HFFc6 (cell line): Measurements from ENCODE around the gene UVRAG. TPM values are rescaled to one million over a fixed set of nuclear protein-coding genes. Genes with fewer than 3 reads are reported as not detected.

Experiments
- DNase-seq: peaks from one replicate; pipeline ENCODE4 v3.0.0-alpha.2; 2018
- H3K27ac Mint-ChIP-seq: 2 replicates; pipeline ENCODE4 v1.8.0; 2020; ENCODE audit warnings: mild to moderate bottlenecking, mixed read lengths
- H3K27me3 Mint-ChIP-seq: 2 replicates; pipeline ENCODE4 v1.8.0; 2021; ENCODE audit warnings: mild to moderate bottlenecking, moderate library complexity, mixed read lengths; ENCODE audit not compliant: insufficient read depth
- H3K36me3 Mint-ChIP-seq: 2 replicates; pipeline ENCODE4 v1.8.0; 2021; ENCODE audit warnings: low read depth, mixed read lengths
- H3K4me1 Mint-ChIP-seq: 2 replicates; pipeline ENCODE4 v1.8.0; 2020; ENCODE audit warnings: low read depth, mixed read lengths
- H3K4me3 Mint-ChIP-seq: 2 replicates; pipeline ENCODE4 v1.8.0; 2020; ENCODE audit warnings: mild to moderate bottlenecking, moderate library complexity, mixed read lengths
- H3K9me3 Mint-ChIP-seq: 2 replicates; pipeline ENCODE4 v1.8.0; 2020; ENCODE audit warnings: mild to moderate bottlenecking, mixed read lengths
- CTCF ChIP-seq: fragments of 200-600 bp; sonication (generic); IDR thresholded peaks from 2 replicates; pipeline ENCODE4 v1.5.0; 2021; ENCODE audit warnings: antibody characterized with exemption, mild to moderate bottlenecking
- total RNA-seq, 6 experiments: library from RNA; stranded (reverse); fragmentation: NEBNext Ultra II Directional; extraction: Animal tissue kit (Norgen Biotek cat#: 25700); gene quantifications; 2 replicates in 1 of 6; 3 replicates in 5 of 6; pipeline ENCODE4 v1.2.3, GENCODE V29; 2021

Gene UVRAG
- total RNA-seq, 6 experiments from 2014 or later: 9.4 to 12.9 (median 10.7) TPM

- H3K27me3 Mint-ChIP-seq: no peaks in the 10 kb centered on the region
- H3K4me1 Mint-ChIP-seq: peaks cover 36% of the 10 kb centered on the region
- H3K27ac Mint-ChIP-seq: no peak overlapping the region
- peaks cover 11% of the 10 kb centered on the region for H3K36me3 Mint-ChIP-seq
- H3K4me3 Mint-ChIP-seq: no peak overlapping the region
- no peak for TF ChIP-seq CTCF
- no peaks in the 10 kb centered on the region for H3K9me3 Mint-ChIP-seq
- no peak for DNase-seq
Observed at GRCh38 chr11:75855206-75855605, 40.2 kb downstream of the UVRAG start.

DNA sequence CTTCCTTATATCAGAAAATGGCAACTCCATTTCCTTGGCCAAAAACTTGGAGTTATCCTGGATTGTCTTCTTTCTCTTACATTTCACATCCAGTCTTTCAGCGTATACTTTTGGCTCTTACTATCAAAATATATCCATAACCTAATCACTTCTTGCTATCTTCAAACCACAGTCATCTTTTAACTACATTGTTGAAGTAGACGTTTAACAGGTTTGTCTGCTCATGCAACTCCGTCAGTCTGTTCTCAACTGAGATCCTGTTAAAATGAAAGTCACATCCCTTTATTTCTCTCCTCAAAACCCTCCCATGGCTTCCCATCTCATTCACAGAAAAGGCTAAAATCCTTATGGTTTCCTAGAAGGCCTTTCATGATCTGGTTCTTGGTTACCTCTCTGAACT lies 41.9 kb downstream of the UVRAG start:
- no peaks in the 10 kb centered on the region for H3K9me3 Mint-ChIP-seq
- no peak for DNase-seq
- no peak overlapping the region for H3K4me3 Mint-ChIP-seq
- peaks cover 11% of the 10 kb centered on the region for H3K36me3 Mint-ChIP-seq
- no peaks in the 10 kb centered on the region for H3K27me3 Mint-ChIP-seq
- no peak for TF ChIP-seq CTCF
- peaks cover 22% of the 10 kb centered on the region for H3K4me1 Mint-ChIP-seq
- no peak overlapping the region for H3K27ac Mint-ChIP-seq

DNA sequence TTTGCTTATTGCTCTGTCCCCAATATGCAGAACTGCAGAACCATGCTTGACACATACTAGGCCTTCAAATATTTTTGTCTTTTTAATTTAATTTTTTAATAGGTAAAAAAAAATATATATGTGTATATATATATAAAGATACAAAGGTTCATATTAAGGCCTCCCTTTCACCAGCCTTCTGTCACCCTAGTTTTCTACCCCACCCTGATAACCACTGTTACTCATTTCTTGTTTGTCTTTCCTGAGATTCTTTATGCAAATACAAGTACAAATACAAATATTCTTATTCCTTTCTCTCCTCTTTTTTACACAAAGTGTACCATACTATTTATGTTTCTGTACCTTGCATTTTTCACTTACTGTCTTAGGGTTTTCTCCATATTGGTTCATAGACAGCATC lies 43.0 kb downstream of the UVRAG start:
- no peak for DNase-seq
- H3K27me3 Mint-ChIP-seq: no peaks in the 10 kb centered on the region
- peaks cover 11% of the 10 kb centered on the region for H3K36me3 Mint-ChIP-seq
- peaks cover 16% of the 10 kb centered on the region for H3K4me1 Mint-ChIP-seq
- H3K27ac Mint-ChIP-seq: no peak overlapping the region
- H3K9me3 Mint-ChIP-seq: no peaks in the 10 kb centered on the region
- no peak overlapping the region for H3K4me3 Mint-ChIP-seq
- no peak for TF ChIP-seq CTCF

DNA sequence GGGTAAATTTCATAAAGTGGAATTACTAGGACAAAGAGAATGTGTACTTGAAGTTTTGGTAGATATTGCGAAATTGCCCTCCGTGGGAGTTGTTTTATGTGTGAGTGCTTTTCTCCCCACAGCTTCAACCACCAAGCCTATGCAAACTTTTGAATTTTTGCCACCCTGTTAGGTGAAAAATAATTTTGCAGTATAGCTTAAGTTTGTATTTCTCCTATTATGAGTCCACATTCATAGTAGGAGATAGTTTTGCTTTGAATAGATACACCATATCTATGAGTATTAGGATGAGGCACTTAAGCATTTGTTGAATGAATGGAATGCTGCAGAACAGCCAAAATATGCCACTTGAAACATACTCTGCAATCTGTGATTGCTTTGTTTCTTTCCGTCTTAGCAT lies 43.6 kb downstream of the UVRAG start:
- peak overlapping the region; percentile 21; the same call in 1 of the 2 replicates for H3K4me3 Mint-ChIP-seq
- H3K36me3 Mint-ChIP-seq: peaks cover 11% of the 10 kb centered on the region
- peak; percentile 45 for DNase-seq
- peaks cover 16% of the 10 kb centered on the region for H3K4me1 Mint-ChIP-seq
- peak overlapping the region; percentile 11; the same call in 1 of the 2 replicates for H3K27ac Mint-ChIP-seq
- no peaks in the 10 kb centered on the region for H3K9me3 Mint-ChIP-seq
- no peaks in the 10 kb centered on the region for H3K27me3 Mint-ChIP-seq
- TF ChIP-seq CTCF: no peak

GRCh38 chr11:75859614-75860013 lies 44.6 kb downstream of the UVRAG start:
- Mint-ChIP-seq H3K9me3 (no peaks in the 10 kb centered on the region), H3K36me3 (peaks cover 11% of the 10 kb centered on the region), H3K4me3 (no peak overlapping the region), H3K27me3 (no peaks in the 10 kb centered on the region), H3K27ac (no peak overlapping the region), H3K4me1 (peaks cover 16% of the 10 kb centered on the region)
- DNase-seq: no peak
- TF ChIP-seq CTCF: no peak

GRCh38 chr11:75862437-75862836 lies 47.4 kb downstream of the UVRAG start:
- no peak for DNase-seq
- TF ChIP-seq CTCF: no peak
- Mint-ChIP-seq H3K27me3 (no peaks in the 10 kb centered on the region), H3K27ac (no peak overlapping the region), H3K9me3 (no peaks in the 10 kb centered on the region), H3K36me3 (peaks cover 3% of the 10 kb centered on the region; the same call in 1 of the 2 replicates), H3K4me1 (peaks cover 16% of the 10 kb centered on the region), H3K4me3 (no peak overlapping the region)
